CD4-positive, alpha-beta memory T cell (primary cell): ENCODE results near the gene APOC4. TPM values are rescaled to one million over a fixed set of nuclear protein-coding genes. Genes with fewer than 3 reads are reported as not detected.
"Not testable (repeated sequence)": the region's sequence is repeated elsewhere in the genome, so short reads cannot be mapped to it uniquely, and the experiment has no call there.

Experiments used
- CTCF ChIA-PET: fragments of 350-600 bp; sonication (Branson Sonifier 250); formaldehyde crosslinking; loops from one replicate; lab custom pipeline; 2021; ENCODE audit warnings: inconsistent platforms; ENCODE audit not compliant: partially characterized antibody; lab: Charles Lee
- POLR2A ChIA-PET: fragments of 350-600 bp; sonication (Branson Sonifier 250); formaldehyde crosslinking; loops from one replicate; lab custom pipeline; 2021; ENCODE audit not compliant: partially characterized antibody; lab: Charles Lee
- DNase-seq, 5 donors: peaks; one replicate each; pipeline versions ENCODE4 v3.0.0 to v3.0.0-alpha.2; 2020 to 2022; ENCODE audit warnings: mixed read lengths in 1 of 5
- H3K27ac ChIP-seq: one replicate; pipeline ENCODE4 v1.7.0; 2013; ENCODE audit warnings: low read depth, low read length
- H3K27me3 ChIP-seq: 2 replicates; pipeline ENCODE4 v1.7.0; 2013; ENCODE audit warnings: mild to moderate bottlenecking, low read length, moderate library complexity; ENCODE audit not compliant: insufficient read depth
- H3K36me3 ChIP-seq: 2 replicates; pipeline ENCODE4 v1.7.0; 2013; ENCODE audit warnings: mild to moderate bottlenecking, low read length, moderate library complexity; ENCODE audit not compliant: insufficient read depth
- H3K4me1 ChIP-seq: 2 replicates; pipeline ENCODE4 v1.7.0; 2013; ENCODE audit warnings: mild to moderate bottlenecking, low read length, moderate library complexity; ENCODE audit not compliant: insufficient read depth
- H3K4me3 ChIP-seq, 2 donors: one replicate each; pipeline ENCODE4 v1.7.0; 2013; ENCODE audit warnings: low read length in 2 of 2, mild to moderate bottlenecking in 1 of 2
- H3K9me3 ChIP-seq, 2 donors: one replicate each; pipeline ENCODE4 v1.7.0; 2013; ENCODE audit warnings: low read length in 2 of 2, control low read depth in 1 of 2; ENCODE audit not compliant: control insufficient read depth in 1 of 2
- H3K27ac Mint-ChIP-seq, 7 donors: one replicate each; pipeline ENCODE4 v1.8.0; 2020 to 2021; ENCODE audit warnings: mixed read lengths in 7 of 7, mild to moderate bottlenecking in 6 of 7, inconsistent platforms in 3 of 7, moderate library complexity in 3 of 7
- H3K27me3 Mint-ChIP-seq, 2 donors: one replicate each; pipeline ENCODE4 v1.8.0; 2020 to 2021; ENCODE audit warnings: mixed read lengths in 2 of 2
- H3K36me3 Mint-ChIP-seq, 2 donors: one replicate each; pipeline ENCODE4 v1.8.0; 2020 to 2021; ENCODE audit warnings: mixed read lengths in 2 of 2, inconsistent platforms in 1 of 2, mild to moderate bottlenecking in 1 of 2
- H3K4me1 Mint-ChIP-seq, 4 donors: one replicate each; pipeline ENCODE4 v1.8.0; 2020 to 2021; ENCODE audit warnings: mixed read lengths in 4 of 4, mild to moderate bottlenecking in 1 of 4
- H3K4me3 Mint-ChIP-seq, 8 donors: one replicate each; pipeline ENCODE4 v1.8.0; 2020 to 2021; ENCODE audit warnings: mixed read lengths in 8 of 8, mild to moderate bottlenecking in 7 of 8, moderate library complexity in 6 of 8, inconsistent platforms in 3 of 8
- H3K9me3 Mint-ChIP-seq, 8 donors: one replicate each; pipeline ENCODE4 v1.8.0; 2020 to 2021; ENCODE audit warnings: mixed read lengths in 8 of 8, mild to moderate bottlenecking in 5 of 8, inconsistent platforms in 3 of 8, moderate library complexity in 1 of 8
- intact Hi-C: fragments of 100-400 bp; cut with micrococcal nuclease; formaldehyde crosslinking; loops from one replicate; pipeline ENCODE4 v1.15.1; 2023
- polyA plus RNA-seq, 2 donors: library from polyadenylated mRNA; unstranded; fragments of 300-500 nt; fragmentation: Illumina TruSeq; gene quantifications; one replicate each; pipeline ENCODE4 v1.2.3, GENCODE V29; 2021
- total RNA-seq, 2 experiments: library from RNA; stranded (reverse); gene quantifications; one replicate each; pipeline ENCODE4 v1.2.3, GENCODE V29; 2021

APOC4 gene
- total and polyA plus RNA-seq, 4 experiments from 2014 or later, result not detected

GRCh38 chr19:44971451-44971850, 29.4 kb downstream of the APOC4 start:
- H3K4me3 Mint-ChIP-seq, DNase-seq, H3K9me3 ChIP-seq, H3K27me3 Mint-ChIP-seq, H3K27ac ChIP-seq, H3K27me3 ChIP-seq, intact Hi-C loops, H3K4me1 ChIP-seq, H3K27ac Mint-ChIP-seq, POLR2A ChIA-PET, H3K9me3 Mint-ChIP-seq, H3K4me1 Mint-ChIP-seq, H3K4me3 ChIP-seq: not testable (repeated sequence)
- peaks cover 46% of the 10 kb centered on the region for H3K36me3 ChIP-seq
- CTCF ChIA-PET, result interaction anchor here (0.9 to 1.4 kb wide), 2 partner anchors 18 to 19 kb away, joined by 3 to 4 read pairs; no protein-coding TSS in a partner anchor
- peaks cover 19 to 44% of the 10 kb centered on the region in 2 donors for H3K36me3 Mint-ChIP-seq

GRCh38 chr19:44972802-44973201, 30.8 kb downstream of the APOC4 start:
- ChIA-PET CTCF (no interaction called here), POLR2A (no interaction called here)
- Mint-ChIP-seq H3K27me3 (no peaks in the 10 kb centered on the region), H3K27ac (no peak overlapping the region), H3K4me3 (no peak overlapping the region), H3K4me1 (peaks cover 0 to 7% (median 5%) of the 10 kb centered on the region in 4 donors), H3K9me3 (peaks cover 0 to 1% (median 0%) of the 10 kb centered on the region in 8 donors), H3K36me3 (peaks cover 27 to 50% of the 10 kb centered on the region in 2 donors)
- Histone ChIP-seq H3K27ac (no peak overlapping the region), H3K36me3 (peaks cover 56% of the 10 kb centered on the region), H3K9me3 (no peaks in the 10 kb centered on the region), H3K27me3 (no peaks in the 10 kb centered on the region), H3K4me1 (no peaks in the 10 kb centered on the region), H3K4me3 (no peak overlapping the region)
- DNase-seq, result no peak
- intact Hi-C loops, result no loop called here

GRCh38 chr19:44973982-44974735, 32.1 kb downstream of the APOC4 start:
- Mint-ChIP-seq H3K27ac (peak overlapping the region in 2 of 7 donors; percentile 18 to 82), H3K27me3 (no peaks in the 10 kb centered on the region), H3K9me3 (no peaks in the 10 kb centered on the region), H3K4me3 (no peak overlapping the region), H3K4me1 (peaks cover 0 to 4% (median under 1%) of the 10 kb centered on the region in 4 donors), H3K36me3 (peaks cover 26 to 51% of the 10 kb centered on the region in 2 donors)
- peaks cover 55% of the 10 kb centered on the region for H3K36me3 ChIP-seq
- no peaks in the 10 kb centered on the region for H3K9me3 ChIP-seq
- no peak overlapping the region for H3K4me3 ChIP-seq
- no peaks in the 10 kb centered on the region for H3K27me3 ChIP-seq
- intact Hi-C loops, result no loop called here
- POLR2A ChIA-PET, result interaction anchor here (1.1 kb wide), 1 partner anchor 19 kb away, joined by 3 read pairs; the partner anchor contains the start of gene CLPTM1
- no peak overlapping the region for H3K27ac ChIP-seq
- CTCF ChIA-PET, result interaction anchor here (0.6 to 1.5 kb wide), 3 partner anchors 9 to 1370 kb away, joined by 3 to 5 read pairs (median 4); no protein-coding TSS in a partner anchor
- no peaks in the 10 kb centered on the region for H3K4me1 ChIP-seq
- no peak for DNase-seq

- H3K27me3 Mint-ChIP-seq, result no peaks in the 10 kb centered on the region
- intact Hi-C loops, result no loop called here
- Histone ChIP-seq H3K27me3 (no peaks in the 10 kb centered on the region), H3K4me1 (no peaks in the 10 kb centered on the region), H3K9me3 (no peaks in the 10 kb centered on the region), H3K36me3 (peaks cover 62% of the 10 kb centered on the region), H3K4me3 (no peak overlapping the region), H3K27ac (no peak overlapping the region)
- H3K9me3 Mint-ChIP-seq, result no peaks in the 10 kb centered on the region
- peaks cover 0 to 2% (median under 1%) of the 10 kb centered on the region in 4 donors for H3K4me1 Mint-ChIP-seq
- CTCF ChIA-PET, result interaction anchor here (1.3 to 1.5 kb wide), 2 partner anchors 9 to 23 kb away, joined by 3 to 5 read pairs; no protein-coding TSS in a partner anchor
- peaks cover 31 to 55% of the 10 kb centered on the region in 2 donors for H3K36me3 Mint-ChIP-seq
- POLR2A ChIA-PET, result no interaction called here
- H3K27ac Mint-ChIP-seq, result peak overlapping the region in 1 of 7 donors; percentile 37
- DNase-seq, result no peak
- no peak overlapping the region for H3K4me3 Mint-ChIP-seq
These were observed 32.8 kb downstream of the APOC4 start for GRCh38 chr19:44974857-44975256.

GRCh38 chr19:44975444-44975843, 33.4 kb downstream of the APOC4 start:
- H3K9me3 ChIP-seq, result no peaks in the 10 kb centered on the region
- H3K4me1 ChIP-seq, result no peaks in the 10 kb centered on the region
- Mint-ChIP-seq H3K27me3 (no peaks in the 10 kb centered on the region), H3K36me3 (peaks cover 31 to 53% of the 10 kb centered on the region in 2 donors), H3K9me3 (no peaks in the 10 kb centered on the region), H3K27ac (no peak overlapping the region), H3K4me1 (peaks cover 0 to 2% (median 0%) of the 10 kb centered on the region in 4 donors), H3K4me3 (no peak overlapping the region)
- no peak overlapping the region for H3K27ac ChIP-seq
- CTCF ChIA-PET, result interaction anchor here (1.3 kb wide), 1 partner anchor 23 kb away, joined by 5 read pairs; no protein-coding TSS in a partner anchor
- no peak for DNase-seq
- intact Hi-C loops, result no loop called here
- peaks cover 65% of the 10 kb centered on the region for H3K36me3 ChIP-seq
- no peaks in the 10 kb centered on the region for H3K27me3 ChIP-seq
- POLR2A ChIA-PET, result no interaction called here
- H3K4me3 ChIP-seq, result no peak overlapping the region

GRCh38 chr19:44984005-44984404, 42.0 kb downstream of the APOC4 start:
- H3K4me1 Mint-ChIP-seq, result peaks cover 0 to 1% (median under 1%) of the 10 kb centered on the region in 4 donors
- intact Hi-C loops, result no loop called here
- H3K9me3 ChIP-seq, result no peaks in the 10 kb centered on the region
- H3K36me3 Mint-ChIP-seq, result peaks cover 17 to 55% of the 10 kb centered on the region in 2 donors
- CTCF ChIA-PET, result no interaction called here
- H3K4me1 ChIP-seq, result no peaks in the 10 kb centered on the region
- H3K36me3 ChIP-seq, result peaks cover 45% of the 10 kb centered on the region
- H3K27me3 Mint-ChIP-seq, result no peaks in the 10 kb centered on the region
- no peaks in the 10 kb centered on the region for H3K27me3 ChIP-seq
- no peak for DNase-seq
- no peak overlapping the region for H3K27ac ChIP-seq
- H3K9me3 Mint-ChIP-seq, result no peaks in the 10 kb centered on the region
- no peak overlapping the region for H3K4me3 Mint-ChIP-seq
- peak overlapping the region in 2 of 7 donors; percentile 4 to 52 for H3K27ac Mint-ChIP-seq
- POLR2A ChIA-PET, result no interaction called here
- H3K4me3 ChIP-seq, result no peak overlapping the region

GRCh38 chr19:44985445-44985844, 43.4 kb downstream of the APOC4 start:
- Mint-ChIP-seq H3K9me3 (no peaks in the 10 kb centered on the region), H3K27ac (peak overlapping the region in 1 of 7 donors; percentile 11), H3K36me3 (peaks cover 11 to 47% of the 10 kb centered on the region in 2 donors), H3K27me3 (no peaks in the 10 kb centered on the region), H3K4me3 (no peak overlapping the region), H3K4me1 (peaks cover 0 to 3% (median 1%) of the 10 kb centered on the region in 4 donors)
- DNase-seq, result no peak
- ChIA-PET POLR2A (no interaction called here), CTCF (no interaction called here)
- intact Hi-C loops, result no loop called here
- H3K4me1 ChIP-seq, result no peaks in the 10 kb centered on the region
- no peak overlapping the region for H3K4me3 ChIP-seq
- peaks cover 35% of the 10 kb centered on the region for H3K36me3 ChIP-seq
- H3K27me3 ChIP-seq, result no peaks in the 10 kb centered on the region
- H3K27ac ChIP-seq, result no peak overlapping the region
- H3K9me3 ChIP-seq, result no peaks in the 10 kb centered on the region
